HL-60 (cell line): Measurements from ENCODE around the gene SHANK3.
"Not testable (repeated sequence)": the region's sequence is repeated elsewhere in the genome, so short reads cannot be mapped to it uniquely, and the experiment has no call there.

Experiments used
- CTCF ChIP-seq: IDR thresholded peaks from one replicate; pipeline ENCODE4 v1.5.1; 2011; ENCODE audit warnings: low read length, control low read depth, inconsistent platforms; ENCODE audit not compliant: insufficient read depth
- GABPA ChIP-seq: IDR thresholded peaks from 2 replicates; pipeline ENCODE4 v1.6.1; 2012; ENCODE audit warnings: low read depth
- POLR2AphosphoS5 ChIP-seq: IDR thresholded peaks from 2 replicates; pipeline ENCODE4 v1.6.1; 2012; ENCODE audit warnings: low read depth
- REST ChIP-seq: IDR thresholded peaks from 2 replicates; pipeline ENCODE4 v1.6.1; 2012; ENCODE audit warnings: low read depth; ENCODE audit not compliant: insufficient replicate concordance

DNA sequence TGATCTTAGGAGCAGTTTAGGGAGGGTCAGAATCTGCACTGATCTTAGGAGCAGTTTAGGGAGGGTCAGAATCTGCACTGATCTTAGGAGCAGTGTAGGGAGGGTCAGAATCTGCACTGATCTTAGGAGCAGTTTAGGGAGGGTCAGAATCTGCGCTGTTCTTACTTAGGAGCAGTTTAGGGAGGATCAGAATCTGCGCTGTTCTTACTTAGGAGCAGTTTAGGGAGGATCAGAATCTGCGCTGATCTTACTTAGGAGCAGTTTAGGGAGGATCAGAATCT, 28.9 kb upstream of the SHANK3 start:
- not testable (repeated sequence) for TF ChIP-seq GABPA, CTCF, REST, POLR2AphosphoS5
